IPS-15b (cell line): Measurements from ENCODE around the gene IGFBP5.

ENCODE experiments used
- H3K27me3 ChIP-seq: one replicate; pipeline ENCODE4 v1.6.1; 2013; ENCODE audit warnings: low read length; ENCODE audit not compliant: control insufficient read depth, insufficient read depth
- H3K36me3 ChIP-seq: one replicate; pipeline ENCODE4 v1.6.1; 2013; ENCODE audit warnings: low read length; ENCODE audit not compliant: control insufficient read depth, insufficient read depth
- H3K4me1 ChIP-seq: one replicate; pipeline ENCODE4 v1.6.1; 2013; ENCODE audit warnings: mild to moderate bottlenecking, low read length; ENCODE audit not compliant: control insufficient read depth, insufficient read depth
- H3K4me3 ChIP-seq: one replicate; pipeline ENCODE4 v1.5.1; 2013; ENCODE audit warnings: low read depth, low read length
- H3K9ac ChIP-seq: one replicate; pipeline ENCODE4 v1.6.1; 2013; ENCODE audit warnings: low read depth, mild to moderate bottlenecking, low read length
- H3K9me3 ChIP-seq: one replicate; pipeline ENCODE4 v1.6.1; 2013; ENCODE audit warnings: mild to moderate bottlenecking, low read length; ENCODE audit not compliant: control insufficient read depth, insufficient read depth

IGFBP5 gene

DNA sequence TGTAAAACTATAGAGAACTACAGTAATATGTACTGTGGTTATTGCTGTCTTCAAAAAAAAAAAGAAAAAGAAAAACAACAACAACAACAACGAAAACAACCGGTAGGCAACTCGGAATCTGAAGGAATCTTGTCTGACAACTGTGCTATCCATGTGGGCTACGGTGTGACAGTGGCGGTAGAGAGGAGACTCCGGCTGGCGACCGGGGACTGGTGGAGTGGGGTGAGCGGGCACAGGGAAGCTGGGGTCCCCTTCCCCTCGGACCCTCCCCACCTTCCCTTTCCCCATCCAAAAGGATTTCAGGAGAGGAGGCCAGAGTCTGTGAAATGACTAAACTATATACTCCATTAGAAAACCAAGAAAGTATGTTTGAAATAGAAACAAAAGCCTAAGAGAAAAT is 22.9 kb downstream of the IGFBP5 start:
- Histone ChIP-seq H3K36me3 (no peaks in the 10 kb centered on the region), H3K9ac (no peak overlapping the region), H3K4me3 (no peak overlapping the region), H3K9me3 (no peaks in the 10 kb centered on the region), H3K4me1 (no peaks in the 10 kb centered on the region), H3K27me3 (no peaks in the 10 kb centered on the region)

DNA sequence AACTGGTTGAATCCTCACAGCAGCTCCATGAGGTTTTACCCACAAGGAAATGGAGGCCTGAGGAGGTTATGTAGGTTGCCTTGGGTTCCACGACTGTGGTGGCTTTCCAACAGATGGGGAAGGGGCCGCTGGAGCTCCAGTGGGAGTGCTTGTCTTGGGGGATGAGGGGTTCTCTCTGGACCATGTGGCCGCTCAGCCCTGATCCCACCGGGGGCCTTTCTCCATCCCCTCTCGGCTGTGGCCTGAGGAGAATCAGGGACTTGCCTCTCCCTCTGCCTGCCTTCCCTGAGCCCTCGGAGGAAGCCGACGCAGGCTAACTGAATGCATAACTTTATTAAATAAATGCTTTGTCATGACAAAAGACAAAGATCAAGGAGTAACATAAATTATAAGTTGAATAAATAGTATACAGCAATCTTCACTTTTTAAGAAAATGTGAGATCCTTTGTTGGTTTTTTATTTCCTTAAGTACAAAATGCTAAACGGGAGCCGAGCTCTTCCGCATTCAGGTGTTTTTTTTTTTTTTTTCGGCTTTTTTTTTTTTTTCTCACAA is 23.5 kb downstream of the IGFBP5 start:
- Histone ChIP-seq H3K4me1 (no peaks in the 10 kb centered on the region), H3K9me3 (no peaks in the 10 kb centered on the region), H3K27me3 (no peaks in the 10 kb centered on the region), H3K9ac (no peak overlapping the region), H3K36me3 (no peaks in the 10 kb centered on the region), H3K4me3 (no peak overlapping the region)

DNA sequence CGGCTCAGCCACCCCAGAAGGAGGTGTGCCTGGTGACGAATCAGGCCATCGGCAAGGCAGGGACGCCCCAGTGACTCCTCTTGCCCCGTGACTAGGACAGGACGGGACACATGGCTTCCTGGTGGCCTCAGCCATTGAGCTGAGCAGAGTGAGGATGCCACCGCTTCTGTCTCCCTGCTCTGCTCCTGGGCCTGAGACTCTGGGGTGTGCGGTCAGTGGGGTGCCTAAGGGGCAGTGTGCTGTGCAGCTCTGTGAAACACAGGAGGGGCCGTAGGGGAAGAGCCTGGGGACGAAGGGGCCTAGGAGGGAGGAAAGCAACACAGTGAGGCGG is 24.3 kb downstream of the IGFBP5 start:
- H3K9ac ChIP-seq = no peak overlapping the region
- H3K9me3 ChIP-seq = no peaks in the 10 kb centered on the region
- no peak overlapping the region for H3K4me3 ChIP-seq
- peaks cover 5% of the 10 kb centered on the region for H3K4me1 ChIP-seq
- no peaks in the 10 kb centered on the region for H3K27me3 ChIP-seq
- H3K36me3 ChIP-seq = no peaks in the 10 kb centered on the region

DNA sequence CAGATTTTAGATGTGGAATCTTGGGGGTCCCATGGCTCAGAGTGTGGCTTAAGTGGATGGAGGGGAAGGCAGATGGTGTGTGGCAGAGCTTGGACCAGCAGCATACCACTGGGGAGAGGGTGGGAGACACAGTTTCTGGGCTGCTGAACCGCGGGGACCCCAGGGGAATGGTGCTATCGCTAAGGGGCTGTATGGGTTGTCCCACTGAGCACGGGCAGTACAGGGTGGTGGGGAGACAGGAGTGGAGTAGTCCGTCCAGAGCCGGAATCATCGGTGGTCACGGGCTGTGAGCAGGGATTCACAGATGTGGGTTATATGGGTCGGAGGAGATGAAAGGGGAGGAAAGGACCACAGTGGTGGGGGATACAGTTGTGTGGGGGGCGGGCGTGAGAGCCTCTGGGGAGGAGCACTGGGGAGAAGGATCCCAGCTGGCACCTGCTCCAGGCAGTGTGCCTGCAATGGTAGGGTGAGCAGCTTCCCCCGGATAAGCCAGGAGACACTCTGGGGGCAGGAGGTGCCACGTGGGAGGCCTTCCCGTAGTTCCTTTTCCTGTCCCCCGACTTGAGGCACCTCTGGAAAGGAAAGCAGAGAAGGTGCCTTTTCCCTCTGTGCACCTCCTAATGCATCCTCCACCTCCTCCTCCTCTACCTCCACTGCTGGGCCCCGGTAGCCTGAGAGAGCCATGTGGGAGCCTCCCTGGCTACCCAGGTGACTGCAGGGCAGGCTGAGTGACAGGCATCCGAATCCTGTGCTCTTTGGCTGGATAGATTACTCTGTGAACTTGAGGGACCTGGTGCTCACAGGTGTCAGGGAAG is 24.9 kb downstream of the IGFBP5 start:
- H3K27me3 ChIP-seq = no peaks in the 10 kb centered on the region
- H3K36me3 ChIP-seq = no peaks in the 10 kb centered on the region
- H3K4me3 ChIP-seq = no peak overlapping the region
- H3K9me3 ChIP-seq = no peaks in the 10 kb centered on the region
- peaks cover 9% of the 10 kb centered on the region for H3K4me1 ChIP-seq
- H3K9ac ChIP-seq = no peak overlapping the region

DNA sequence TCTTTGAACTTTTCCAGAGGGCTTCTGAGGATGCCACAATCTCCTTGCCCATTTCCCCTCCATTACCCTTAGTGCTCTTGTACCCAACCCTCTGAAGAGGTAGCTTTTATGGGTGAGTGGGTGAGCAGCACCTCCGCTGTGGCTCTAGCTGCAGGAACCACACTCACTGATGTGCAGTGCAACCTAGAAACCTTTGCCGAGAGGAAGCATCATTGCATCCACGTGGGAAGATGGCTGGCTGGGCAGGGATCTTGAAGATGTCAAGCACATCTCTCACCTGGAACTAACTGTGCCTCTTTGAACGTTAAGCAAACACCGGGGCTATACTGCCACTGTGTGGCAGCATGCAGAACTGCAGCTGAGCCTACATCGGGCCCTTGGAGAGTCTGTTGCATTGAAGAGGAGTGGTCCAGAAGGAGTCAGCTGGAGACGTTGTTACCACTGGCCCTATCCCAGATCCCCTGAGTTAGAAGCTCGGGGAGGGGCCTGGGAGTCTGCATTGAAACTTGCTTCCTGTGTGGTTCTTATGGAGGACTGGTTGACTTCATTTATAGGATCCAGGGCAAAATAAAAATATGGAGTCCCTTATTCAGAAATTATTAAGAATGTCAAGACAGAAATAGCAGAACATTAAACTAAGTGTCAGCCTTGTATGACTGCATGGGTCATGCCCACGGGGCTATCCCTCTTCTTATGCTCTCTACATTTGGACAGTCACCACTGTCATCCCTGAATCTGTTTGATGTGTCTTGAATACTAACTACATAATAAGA is 28.7 kb downstream of the IGFBP5 start:
- H3K4me1 ChIP-seq = peaks cover 11% of the 10 kb centered on the region
- H3K27me3 ChIP-seq = no peaks in the 10 kb centered on the region

DNA sequence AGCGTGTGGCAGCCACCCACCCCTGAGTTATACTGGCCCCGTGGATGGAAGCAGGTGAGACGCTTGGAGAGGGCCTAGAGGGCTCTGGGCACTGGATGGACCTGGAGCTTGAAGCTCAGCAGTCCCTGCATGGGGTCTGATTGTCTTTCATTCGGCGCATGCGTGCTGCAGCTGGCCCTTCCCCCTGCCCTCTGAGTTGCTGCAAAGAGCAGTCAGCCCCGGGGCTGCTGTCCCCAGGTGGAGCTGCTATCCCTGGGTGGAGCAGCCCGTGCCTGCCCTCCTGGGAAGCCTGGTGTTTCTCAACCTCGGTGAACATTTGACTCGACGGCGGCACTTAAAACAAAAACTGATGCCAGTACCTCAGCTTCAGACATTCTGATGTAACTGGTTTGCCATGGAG is 29.6 kb downstream of the IGFBP5 start:
- Histone ChIP-seq H3K4me3 (no peak overlapping the region), H3K4me1 (peaks cover 11% of the 10 kb centered on the region), H3K9ac (no peak overlapping the region), H3K27me3 (no peaks in the 10 kb centered on the region), H3K36me3 (peaks cover 15% of the 10 kb centered on the region), H3K9me3 (no peaks in the 10 kb centered on the region)

More for the DNA sequence above, 28.7 kb downstream of the IGFBP5 start:
- Histone ChIP-seq H3K9ac (no peak overlapping the region), H3K4me3 (no peak overlapping the region), H3K9me3 (no peaks in the 10 kb centered on the region), H3K36me3 (peaks cover 8% of the 10 kb centered on the region)

DNA sequence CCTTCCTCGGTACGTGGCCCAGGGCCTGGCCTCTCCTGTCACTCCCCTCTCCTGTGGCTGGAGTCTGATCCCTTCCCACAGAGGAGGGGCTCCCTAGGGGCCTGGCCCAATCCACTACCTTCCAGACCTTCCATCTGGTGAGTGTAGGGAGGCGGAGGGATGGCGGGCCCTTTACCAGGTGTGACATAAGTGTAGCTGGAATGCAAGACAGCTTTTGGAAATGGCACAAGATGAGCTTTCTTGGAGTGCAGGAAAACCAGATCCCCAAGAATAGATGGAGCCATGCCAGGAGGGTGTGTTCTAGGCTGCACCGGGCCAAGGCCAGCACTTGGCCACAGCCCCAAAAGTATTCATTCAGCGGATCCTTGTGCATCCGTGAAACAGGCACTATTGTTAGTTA is 30.1 kb downstream of the IGFBP5 start:
- Histone ChIP-seq H3K9me3 (no peaks in the 10 kb centered on the region), H3K4me1 (peaks cover 11% of the 10 kb centered on the region), H3K36me3 (peaks cover 19% of the 10 kb centered on the region), H3K27me3 (no peaks in the 10 kb centered on the region), H3K4me3 (no peak overlapping the region), H3K9ac (no peak overlapping the region)

DNA sequence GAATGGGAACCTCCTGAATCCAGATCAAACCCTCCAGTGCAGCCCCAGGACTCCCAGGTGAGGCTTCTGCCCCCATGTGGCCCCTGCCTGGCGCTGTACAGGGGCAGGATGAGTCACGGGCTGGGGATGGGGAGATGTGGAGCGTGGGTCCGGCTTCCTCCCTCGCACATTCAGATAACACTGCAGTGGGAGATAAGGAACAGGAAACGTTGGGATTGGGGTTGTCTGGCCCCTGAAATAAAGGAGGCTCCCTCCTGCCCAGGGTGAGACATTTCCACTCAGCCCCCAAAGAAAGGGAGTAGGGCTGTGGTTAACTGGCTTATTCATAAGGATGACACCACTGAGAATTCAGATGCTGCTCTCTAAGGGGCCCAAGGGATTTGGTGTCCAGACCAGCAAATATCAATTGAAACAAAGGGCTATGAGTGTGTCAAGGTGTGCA is 30.7 kb downstream of the IGFBP5 start:
- peaks cover 11% of the 10 kb centered on the region for H3K4me1 ChIP-seq
- H3K9me3 ChIP-seq = no peaks in the 10 kb centered on the region
- no peaks in the 10 kb centered on the region for H3K27me3 ChIP-seq
- H3K9ac ChIP-seq = no peak overlapping the region
- no peak overlapping the region for H3K4me3 ChIP-seq
- H3K36me3 ChIP-seq = peaks cover 21% of the 10 kb centered on the region

DNA sequence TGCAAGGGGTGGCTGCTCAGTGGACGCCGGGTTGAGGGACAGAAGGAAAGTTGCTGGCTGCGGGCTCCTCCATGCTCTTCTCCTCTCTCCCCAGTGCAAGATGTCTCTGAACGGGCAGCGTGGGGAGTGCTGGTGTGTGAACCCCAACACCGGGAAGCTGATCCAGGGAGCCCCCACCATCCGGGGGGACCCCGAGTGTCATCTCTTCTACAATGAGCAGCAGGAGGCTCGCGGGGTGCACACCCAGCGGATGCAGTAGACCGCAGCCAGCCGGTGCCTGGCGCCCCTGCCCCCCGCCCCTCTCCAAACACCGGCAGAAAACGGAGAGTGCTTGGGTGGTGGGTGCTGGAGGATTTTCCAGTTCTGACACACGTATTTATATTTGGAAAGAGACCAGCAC is 31.5 kb downstream of the IGFBP5 start:
- Histone ChIP-seq H3K27me3 (no peaks in the 10 kb centered on the region), H3K9ac (no peak overlapping the region), H3K9me3 (no peaks in the 10 kb centered on the region), H3K36me3 (peaks cover 23% of the 10 kb centered on the region), H3K4me3 (no peak overlapping the region), H3K4me1 (peaks cover 11% of the 10 kb centered on the region)

DNA sequence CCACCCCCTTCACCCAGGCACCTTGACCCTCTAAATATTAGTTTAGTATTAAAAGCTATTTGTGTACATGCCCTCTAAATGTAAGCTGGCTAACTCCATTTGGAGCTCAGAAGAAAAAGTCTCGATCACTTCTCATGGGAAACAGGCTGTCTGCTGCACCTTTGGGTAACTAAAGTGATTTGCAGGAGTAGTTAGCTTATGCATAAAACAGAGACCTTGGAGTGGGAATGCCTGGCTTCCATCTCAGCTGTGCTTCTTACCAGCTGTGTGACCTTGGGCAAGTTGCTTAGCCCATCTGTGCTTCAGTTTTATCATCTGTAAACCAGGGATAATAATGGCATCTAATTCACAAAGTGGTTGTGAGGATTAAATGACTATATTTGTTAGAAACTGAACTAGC is 32.2 kb downstream of the IGFBP5 start:
- Histone ChIP-seq H3K36me3 (peaks cover 25% of the 10 kb centered on the region), H3K9ac (no peak overlapping the region)

DNA sequence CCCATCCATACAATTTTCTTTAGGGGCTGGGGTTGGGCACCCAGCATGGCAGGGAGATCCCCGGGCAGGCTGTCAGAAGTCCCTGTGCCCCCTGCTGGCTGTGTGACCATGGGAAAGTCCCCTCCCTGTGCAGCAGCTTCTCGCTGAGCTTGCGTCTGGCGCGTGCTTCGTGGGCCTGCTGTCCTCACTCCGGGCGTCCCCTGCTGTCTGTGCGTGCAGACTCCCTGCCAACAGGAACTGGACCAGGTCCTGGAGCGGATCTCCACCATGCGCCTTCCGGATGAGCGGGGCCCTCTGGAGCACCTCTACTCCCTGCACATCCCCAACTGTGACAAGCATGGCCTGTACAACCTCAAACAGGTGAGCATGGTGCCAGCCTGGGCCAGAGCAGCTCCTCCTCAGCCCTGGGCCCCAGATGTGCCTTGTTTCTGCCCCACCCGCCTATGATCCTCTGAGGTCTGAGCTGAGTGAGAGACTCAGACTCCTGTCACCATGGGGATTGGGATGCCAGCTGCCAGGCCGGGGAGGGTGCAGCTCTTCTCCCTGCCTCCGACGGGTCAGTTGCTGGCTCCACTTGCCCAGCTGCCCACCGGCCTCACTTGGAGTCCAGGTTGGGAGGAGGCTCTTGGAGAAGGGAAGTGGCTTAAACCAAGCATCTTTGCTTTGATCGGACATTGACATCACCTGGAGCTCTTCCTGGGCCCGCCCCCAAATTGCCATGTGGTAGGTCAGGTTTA is 33.5 kb downstream of the IGFBP5 start:
- H3K27me3 ChIP-seq = no peaks in the 10 kb centered on the region
- peaks cover 11% of the 10 kb centered on the region for H3K4me1 ChIP-seq
- H3K4me3 ChIP-seq = no peak overlapping the region
- peaks cover 25% of the 10 kb centered on the region for H3K36me3 ChIP-seq
- no peaks in the 10 kb centered on the region for H3K9me3 ChIP-seq
- no peak overlapping the region for H3K9ac ChIP-seq

More for the DNA sequence above, 32.2 kb downstream of the IGFBP5 start:
- peaks cover 11% of the 10 kb centered on the region for H3K4me1 ChIP-seq
- no peaks in the 10 kb centered on the region for H3K27me3 ChIP-seq
- no peak overlapping the region for H3K4me3 ChIP-seq
- no peaks in the 10 kb centered on the region for H3K9me3 ChIP-seq
